ENCODE measurements around the gene TSEN2. TPM values are rescaled to one million over a fixed set of nuclear protein-coding genes. Genes with fewer than 3 reads are reported as not detected.
"Not testable (repeated sequence)": the region's sequence is repeated elsewhere in the genome, so short reads cannot be mapped to it uniquely, and the experiment has no call there.

Gene TSEN2
- total RNA-seq, 4 donors from 2014 or later, result 20.9 to 47.6 (median 30.1) TPM

DNA sequence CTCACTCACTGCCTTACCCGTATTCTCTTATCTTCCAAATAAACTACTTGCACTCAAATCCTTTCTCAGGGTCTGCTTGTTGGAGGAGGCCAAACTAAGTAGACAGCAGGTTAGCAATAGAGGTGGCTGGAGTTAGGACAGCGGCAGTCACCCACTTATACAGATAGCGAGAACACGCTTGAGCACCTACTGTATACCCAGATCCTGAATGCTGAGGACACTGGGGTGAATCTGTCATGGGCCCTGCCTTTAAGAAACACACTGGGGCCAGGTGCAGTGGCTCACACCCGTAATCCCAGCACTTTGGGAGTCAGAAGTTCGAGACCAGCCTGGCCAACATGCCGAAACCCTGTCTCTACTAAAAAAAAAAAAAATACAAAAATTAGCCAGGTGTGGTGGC is 38.0 kb upstream of the TSEN2 start:
- 63 to 84% methylated on average over 1 to 7 of the region's 7 CpGs for WGBS, 2 donors (ENCODE audit: low coverage in 1 of 2)
- no peaks in the 10 kb centered on the region for H3K9me3 ChIP-seq
- H3K4me3 ChIP-seq, result no peak overlapping the region
- in situ Hi-C loops (cut with MboI; ENCODE audit: low pct_ligation_motif_present in 1 of 4, low pct_unique_long_range_greater_than_20kb in 1 of 4, low sequenced_read_pairs in 3 of 4) (no loop called here), intact Hi-C loops (cut with DNase I; ENCODE audit: low total_unique reads) (no loop called here)
- no peak for DNase-seq
- no peaks in the 10 kb centered on the region for H3K27me3 ChIP-seq
- peak overlapping the region; percentile 83 to 90 (median 88) for H3K27ac ChIP-seq
- TF ChIP-seq POLR2AphosphoS5 (IDR thresholded peaks at IDR 0.05) (no peak), POLR2A (IDR thresholded peaks at IDR 0.05) (no peak), EP300 (IDR thresholded peaks at IDR 0.05; ENCODE audit: low read depth) (no peak)
- TF ChIP-seq, protein P1, sequence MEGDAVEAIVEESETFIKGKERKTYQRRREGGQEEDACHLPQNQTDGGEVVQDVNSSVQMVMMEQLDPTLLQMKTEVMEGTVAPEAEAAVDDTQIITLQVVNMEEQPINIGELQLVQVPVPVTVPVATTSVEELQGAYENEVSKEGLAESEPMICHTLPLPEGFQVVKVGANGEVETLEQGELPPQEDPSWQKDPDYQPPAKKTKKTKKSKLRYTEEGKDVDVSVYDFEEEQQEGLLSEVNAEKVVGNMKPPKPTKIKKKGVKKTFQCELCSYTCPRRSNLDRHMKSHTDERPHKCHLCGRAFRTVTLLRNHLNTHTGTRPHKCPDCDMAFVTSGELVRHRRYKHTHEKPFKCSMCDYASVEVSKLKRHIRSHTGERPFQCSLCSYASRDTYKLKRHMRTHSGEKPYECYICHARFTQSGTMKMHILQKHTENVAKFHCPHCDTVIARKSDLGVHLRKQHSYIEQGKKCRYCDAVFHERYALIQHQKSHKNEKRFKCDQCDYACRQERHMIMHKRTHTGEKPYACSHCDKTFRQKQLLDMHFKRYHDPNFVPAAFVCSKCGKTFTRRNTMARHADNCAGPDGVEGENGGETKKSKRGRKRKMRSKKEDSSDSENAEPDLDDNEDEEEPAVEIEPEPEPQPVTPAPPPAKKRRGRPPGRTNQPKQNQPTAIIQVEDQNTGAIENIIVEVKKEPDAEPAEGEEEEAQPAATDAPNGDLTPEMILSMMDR (IDR thresholded peaks at IDR 0.05), result no peak
- no peaks in the 10 kb centered on the region for H3K36me3 ChIP-seq
- H3K4me1 ChIP-seq, result peaks cover 12 to 47% (median 29%) of the 10 kb centered on the region in 4 donors

DNA sequence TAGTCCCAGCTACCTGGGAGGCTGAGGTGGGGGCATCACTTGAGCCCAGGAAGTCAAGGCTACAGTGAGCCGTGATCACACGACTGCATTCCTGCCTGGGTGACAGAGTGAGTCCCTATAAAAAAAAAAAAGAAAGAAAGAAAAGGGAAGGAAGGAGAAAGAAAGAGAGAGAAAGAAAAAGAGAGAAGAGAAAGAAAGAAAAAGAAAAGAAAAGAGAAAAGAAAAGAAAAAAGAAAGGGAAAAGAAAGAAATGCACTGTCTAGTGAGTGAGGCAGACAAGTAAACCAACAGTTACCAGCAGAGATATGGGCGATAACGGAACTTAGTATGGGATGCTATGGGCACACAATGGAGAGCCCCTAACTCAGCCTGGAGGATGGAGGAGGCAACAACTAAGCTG is 37.2 kb upstream of the TSEN2 start:
- 90 to 93% methylated on average over 4 of the region's 4 CpGs for WGBS, 2 donors (ENCODE audit: low coverage in 1 of 2)
- Histone ChIP-seq H3K36me3 (no peaks in the 10 kb centered on the region), H3K4me3 (no peak overlapping the region), H3K27me3 (no peaks in the 10 kb centered on the region), H3K4me1 (peaks cover 12 to 43% (median 28%) of the 10 kb centered on the region in 4 donors), H3K9me3 (no peaks in the 10 kb centered on the region), H3K27ac (no peak overlapping the region)
- intact Hi-C loops (cut with DNase I; ENCODE audit: low total_unique reads), result no loop called here
- in situ Hi-C loops (cut with MboI; ENCODE audit: low pct_ligation_motif_present in 1 of 4, low pct_unique_long_range_greater_than_20kb in 1 of 4, low sequenced_read_pairs in 3 of 4), result no loop called here
- no peak for DNase-seq
- TF ChIP-seq POLR2A (IDR thresholded peaks at IDR 0.05), result no peak
- TF ChIP-seq POLR2AphosphoS5 (IDR thresholded peaks at IDR 0.05), result no peak
- TF ChIP-seq EP300 (IDR thresholded peaks at IDR 0.05; ENCODE audit: low read depth), result no peak
- TF ChIP-seq, protein P1 (IDR thresholded peaks at IDR 0.05), result no peak

DNA sequence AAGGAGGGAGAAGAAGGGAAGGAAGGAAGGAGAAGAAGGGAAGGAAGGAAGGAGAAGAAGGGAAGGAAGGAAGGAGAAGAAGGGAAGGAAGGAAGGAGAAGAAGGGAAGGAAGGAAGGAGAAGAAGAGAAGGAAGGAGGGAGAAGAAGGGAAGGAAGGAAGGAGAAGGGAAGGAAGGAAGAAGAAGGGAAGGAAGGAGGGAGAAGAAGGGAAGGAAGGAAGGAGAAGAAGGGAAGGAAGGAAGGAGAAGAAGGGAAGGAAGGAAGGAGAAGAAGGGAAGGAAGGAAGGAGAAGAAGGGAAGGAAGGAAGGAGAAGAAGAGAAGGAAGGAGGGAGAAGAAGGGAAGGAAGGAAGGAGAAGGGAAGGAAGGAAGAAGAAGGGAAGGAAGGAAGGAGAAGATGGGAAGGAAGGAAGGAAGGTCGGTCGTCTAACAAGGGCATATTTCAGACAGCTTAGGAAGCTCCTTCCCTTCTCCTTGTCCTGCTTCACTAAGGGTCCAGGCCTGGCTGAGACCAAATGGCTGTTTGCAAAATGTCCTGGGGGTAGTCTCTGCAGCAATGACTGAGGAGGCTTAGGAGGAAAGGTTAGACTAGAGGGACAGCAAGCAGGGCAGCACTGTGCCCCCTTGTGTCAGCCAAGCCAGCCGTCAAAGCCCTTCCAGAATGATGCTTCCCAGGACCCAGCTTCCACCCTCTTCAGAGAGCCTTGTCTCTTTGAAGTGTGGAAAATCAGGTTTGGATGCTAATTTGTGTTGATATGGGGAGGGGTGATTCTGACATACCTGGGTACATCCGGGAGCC is 35.7 kb upstream of the TSEN2 start:
- H3K4me3 ChIP-seq; H3K27ac ChIP-seq; in situ Hi-C loops (cut with MboI; ENCODE audit: low pct_ligation_motif_present in 1 of 4, low pct_unique_long_range_greater_than_20kb in 1 of 4, low sequenced_read_pairs in 3 of 4); H3K36me3 ChIP-seq; intact Hi-C loops (cut with DNase I; ENCODE audit: low total_unique reads); H3K27me3 ChIP-seq; DNase-seq; H3K9me3 ChIP-seq: not testable (repeated sequence)
- H3K4me1 ChIP-seq, result peaks cover 12 to 32% (median 23%) of the 10 kb centered on the region in 4 donors
- 92% methylated on average over 4 of the region's 4 CpGs; no CpG with 5 or more reads in 1 of the 2 donors for WGBS, 2 donors (ENCODE audit: low coverage in 1 of 2)

DNA sequence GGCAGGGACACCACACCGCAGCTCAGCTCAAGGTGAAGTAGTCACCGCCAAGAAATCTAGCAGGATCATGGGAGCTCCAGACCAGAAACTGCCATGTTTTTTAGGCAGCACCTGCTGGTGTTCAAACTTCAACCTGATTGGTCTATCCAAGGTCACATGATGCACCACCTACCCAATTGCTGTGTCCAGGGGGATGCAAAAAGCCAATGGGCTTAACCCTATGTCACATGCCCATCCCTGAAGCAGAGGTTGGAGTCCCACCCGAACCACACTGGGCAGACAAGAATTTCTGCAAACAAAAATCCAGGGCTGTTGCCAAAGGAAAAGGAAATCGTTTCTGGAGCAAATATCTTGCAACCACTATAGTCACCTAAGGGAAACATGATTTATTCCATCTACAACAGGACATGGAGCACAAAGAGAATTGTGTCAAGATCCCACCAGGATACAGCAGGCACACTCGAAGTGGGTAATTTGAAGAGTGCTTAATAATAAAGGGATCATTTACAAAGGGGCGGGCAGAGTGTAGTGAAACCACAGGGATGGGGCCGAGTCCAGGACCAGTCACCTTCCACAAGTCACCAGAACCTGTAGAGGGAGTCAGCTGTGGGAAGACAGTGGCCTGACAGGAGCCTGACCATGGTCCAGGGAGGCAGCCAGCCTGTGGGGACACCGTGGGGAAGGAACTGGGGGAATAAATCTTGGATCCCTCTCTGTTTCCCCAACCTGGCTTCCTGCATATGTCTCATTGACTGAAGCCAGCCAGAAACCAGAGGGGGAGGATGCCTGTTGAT is 34.2 kb upstream of the TSEN2 start:
- intact Hi-C loops (cut with DNase I; ENCODE audit: low total_unique reads), result no loop called here
- 73 to 77% methylated on average over 5 to 8 of the region's 8 CpGs for WGBS, 2 donors (ENCODE audit: low coverage in 1 of 2)
- in situ Hi-C loops (cut with MboI; ENCODE audit: low pct_ligation_motif_present in 1 of 4, low pct_unique_long_range_greater_than_20kb in 1 of 4, low sequenced_read_pairs in 3 of 4), result no loop called here

More for the DNA sequence above, 34.2 kb upstream of the TSEN2 start:
- DNase-seq, result no peak
- Histone ChIP-seq H3K9me3 (no peaks in the 10 kb centered on the region), H3K27ac (no peak overlapping the region), H3K36me3 (no peaks in the 10 kb centered on the region), H3K4me3 (no peak overlapping the region), H3K27me3 (no peaks in the 10 kb centered on the region), H3K4me1 (peaks cover 7 to 24% (median 13%) of the 10 kb centered on the region in 4 donors)
- no peak for TF ChIP-seq POLR2A (IDR thresholded peaks at IDR 0.05)
- no peak for TF ChIP-seq EP300 (IDR thresholded peaks at IDR 0.05; ENCODE audit: low read depth)
- TF ChIP-seq, protein P1 (IDR thresholded peaks at IDR 0.05), result no peak
- no peak for TF ChIP-seq POLR2AphosphoS5 (IDR thresholded peaks at IDR 0.05)

Measured in transverse colon (tissue), 4 donors.